Tibial artery (tissue), 4 donors: ENCODE results near the gene KRT84.
"Not testable (repeated sequence)": the region's sequence is repeated elsewhere in the genome, so short reads cannot be mapped to it uniquely, and the experiment has no call there.

ENCODE experiments used
- DNase-seq, 2 donors: peaks; one replicate each; pipeline ENCODE4 v3.0.0-alpha.2; 2019
- H3K27ac ChIP-seq, 2 donors: fragments of 200-600 bp; sonication (generic) in 1 of 2; 1 replicate in 1 of 2; 2 replicates in 1 of 2; pipeline ENCODE4 v1.5.1; 2018 to 2019; ENCODE audit warnings: mild to moderate bottlenecking in 1 of 2
- H3K27me3 ChIP-seq, 2 donors: fragments of 200-600 bp; sonication (generic) in 1 of 2; one replicate each; pipeline versions ENCODE4 v1.5.1 to v1.6.0; 2016 to 2019
- H3K36me3 ChIP-seq, 3 donors: fragments of 200-600 bp; sonication (generic) in 2 of 3; one replicate each; pipeline ENCODE4 v1.5.1; 2016 to 2019; ENCODE audit warnings: mild to moderate bottlenecking in 2 of 3
- H3K4me1 ChIP-seq, 4 donors: fragments of 200-600 bp; sonication (generic) in 2 of 4; 1 replicate in 3 of 4; 2 replicates in 1 of 4; pipeline ENCODE4 v1.5.1; 2016 to 2019
- H3K4me3 ChIP-seq, 2 donors: fragments of 200-600 bp; sonication (generic) in 1 of 2; 1 replicate in 1 of 2; 2 replicates in 1 of 2; pipeline ENCODE4 v1.5.1; 2018 to 2019; ENCODE audit warnings: mild to moderate bottlenecking in 2 of 2
- H3K9me3 ChIP-seq, 3 donors: fragments of 200-600 bp; sonication (generic) in 1 of 3; one replicate each; pipeline ENCODE4 v1.5.1; 2016 to 2019
- intact Hi-C: fragments of 100-400 bp; cut with DNase I; formaldehyde crosslinking; loops from one replicate; pipeline ENCODE4 v1.15.0; 2023; ENCODE audit warnings: low total_unique reads
- TF ChIP-seq, protein P1 (sequence below), 2 experiments: fragments of 200-600 bp in 1 of 2; fragments of 450-650 bp in 1 of 2; IDR thresholded peaks; one replicate each; pipeline ENCODE4 v1.5.1; 2017 to 2019; ENCODE audit warnings: antibody characterized with exemption in 2 of 2, mild to moderate bottlenecking in 1 of 2, moderate library complexity in 1 of 2

The KRT84 gene

DNA sequence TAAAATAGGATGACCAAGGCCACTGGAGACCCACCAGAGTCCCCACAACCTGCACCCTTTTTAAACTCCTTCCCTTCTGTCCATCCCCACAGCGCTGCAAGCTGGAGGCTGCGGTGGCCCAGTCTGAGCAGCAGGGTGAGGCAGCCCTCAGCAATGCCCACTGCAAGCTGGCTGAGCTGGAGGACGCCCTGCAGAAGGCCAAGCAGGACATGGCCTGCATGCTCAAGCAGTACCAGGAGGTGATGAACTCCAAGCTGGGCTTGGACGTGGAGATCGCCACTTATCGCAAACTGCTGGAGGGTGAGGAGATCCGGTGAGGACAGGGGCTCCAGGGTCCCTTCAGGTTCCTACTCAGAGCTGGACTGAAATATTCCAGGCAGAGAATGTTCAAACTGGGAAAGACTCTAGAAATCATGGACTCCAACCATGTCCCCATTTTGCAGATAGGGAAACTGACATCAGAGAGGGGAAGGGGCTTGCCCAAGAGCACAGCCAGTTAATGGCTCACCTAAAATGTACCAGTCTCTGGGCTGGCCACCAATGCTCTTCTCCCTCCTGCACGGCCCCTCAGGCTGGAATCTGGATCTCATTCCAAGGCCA, 35.3 kb downstream of the KRT84 start:
- no peak overlapping the region for H3K4me3 ChIP-seq
- peak in 1 of 2 donors; percentile 33 for DNase-seq
- H3K4me1 ChIP-seq = peaks cover 0 to 28% (median 14%) of the 10 kb centered on the region in 4 donors
- H3K27ac ChIP-seq = no peak overlapping the region
- H3K9me3 ChIP-seq = no peaks in the 10 kb centered on the region
- no peaks in the 10 kb centered on the region for H3K36me3 ChIP-seq
- TF ChIP-seq, protein P1, sequence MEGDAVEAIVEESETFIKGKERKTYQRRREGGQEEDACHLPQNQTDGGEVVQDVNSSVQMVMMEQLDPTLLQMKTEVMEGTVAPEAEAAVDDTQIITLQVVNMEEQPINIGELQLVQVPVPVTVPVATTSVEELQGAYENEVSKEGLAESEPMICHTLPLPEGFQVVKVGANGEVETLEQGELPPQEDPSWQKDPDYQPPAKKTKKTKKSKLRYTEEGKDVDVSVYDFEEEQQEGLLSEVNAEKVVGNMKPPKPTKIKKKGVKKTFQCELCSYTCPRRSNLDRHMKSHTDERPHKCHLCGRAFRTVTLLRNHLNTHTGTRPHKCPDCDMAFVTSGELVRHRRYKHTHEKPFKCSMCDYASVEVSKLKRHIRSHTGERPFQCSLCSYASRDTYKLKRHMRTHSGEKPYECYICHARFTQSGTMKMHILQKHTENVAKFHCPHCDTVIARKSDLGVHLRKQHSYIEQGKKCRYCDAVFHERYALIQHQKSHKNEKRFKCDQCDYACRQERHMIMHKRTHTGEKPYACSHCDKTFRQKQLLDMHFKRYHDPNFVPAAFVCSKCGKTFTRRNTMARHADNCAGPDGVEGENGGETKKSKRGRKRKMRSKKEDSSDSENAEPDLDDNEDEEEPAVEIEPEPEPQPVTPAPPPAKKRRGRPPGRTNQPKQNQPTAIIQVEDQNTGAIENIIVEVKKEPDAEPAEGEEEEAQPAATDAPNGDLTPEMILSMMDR (IDR thresholded peaks at IDR 0.05) = no peak
- no peaks in the 10 kb centered on the region for H3K27me3 ChIP-seq
- intact Hi-C loops = no loop called here

DNA sequence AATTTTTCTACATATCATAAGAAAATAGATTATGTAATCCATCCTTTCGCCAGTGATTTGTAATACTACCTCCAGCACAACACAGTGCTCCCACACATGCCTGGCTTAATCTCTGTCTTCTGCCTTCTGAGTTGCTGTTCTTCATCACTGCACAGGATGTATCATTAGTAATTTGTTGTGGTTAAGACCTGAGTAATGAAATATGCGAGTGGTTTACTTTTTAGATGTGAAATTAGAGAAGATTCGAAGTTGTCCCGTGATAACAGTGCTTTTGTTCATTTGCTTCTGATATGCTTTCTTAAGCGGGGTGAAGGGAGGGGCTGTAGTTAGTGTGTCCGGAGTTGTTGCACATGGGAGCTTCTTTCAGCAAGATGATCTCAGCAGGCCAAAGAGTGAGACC, 36.3 kb downstream of the KRT84 start:
- intact Hi-C loops = no loop called here
- Histone ChIP-seq H3K27ac (no peak overlapping the region), H3K36me3 (no peaks in the 10 kb centered on the region), H3K4me3 (no peak overlapping the region), H3K4me1 (peaks cover 0 to 28% (median 14%) of the 10 kb centered on the region in 4 donors), H3K27me3 (no peaks in the 10 kb centered on the region), H3K9me3 (no peaks in the 10 kb centered on the region)
- peak in 1 of 2 donors; percentile 3 for DNase-seq
- TF ChIP-seq, protein P1 (IDR thresholded peaks at IDR 0.05) = no peak

DNA sequence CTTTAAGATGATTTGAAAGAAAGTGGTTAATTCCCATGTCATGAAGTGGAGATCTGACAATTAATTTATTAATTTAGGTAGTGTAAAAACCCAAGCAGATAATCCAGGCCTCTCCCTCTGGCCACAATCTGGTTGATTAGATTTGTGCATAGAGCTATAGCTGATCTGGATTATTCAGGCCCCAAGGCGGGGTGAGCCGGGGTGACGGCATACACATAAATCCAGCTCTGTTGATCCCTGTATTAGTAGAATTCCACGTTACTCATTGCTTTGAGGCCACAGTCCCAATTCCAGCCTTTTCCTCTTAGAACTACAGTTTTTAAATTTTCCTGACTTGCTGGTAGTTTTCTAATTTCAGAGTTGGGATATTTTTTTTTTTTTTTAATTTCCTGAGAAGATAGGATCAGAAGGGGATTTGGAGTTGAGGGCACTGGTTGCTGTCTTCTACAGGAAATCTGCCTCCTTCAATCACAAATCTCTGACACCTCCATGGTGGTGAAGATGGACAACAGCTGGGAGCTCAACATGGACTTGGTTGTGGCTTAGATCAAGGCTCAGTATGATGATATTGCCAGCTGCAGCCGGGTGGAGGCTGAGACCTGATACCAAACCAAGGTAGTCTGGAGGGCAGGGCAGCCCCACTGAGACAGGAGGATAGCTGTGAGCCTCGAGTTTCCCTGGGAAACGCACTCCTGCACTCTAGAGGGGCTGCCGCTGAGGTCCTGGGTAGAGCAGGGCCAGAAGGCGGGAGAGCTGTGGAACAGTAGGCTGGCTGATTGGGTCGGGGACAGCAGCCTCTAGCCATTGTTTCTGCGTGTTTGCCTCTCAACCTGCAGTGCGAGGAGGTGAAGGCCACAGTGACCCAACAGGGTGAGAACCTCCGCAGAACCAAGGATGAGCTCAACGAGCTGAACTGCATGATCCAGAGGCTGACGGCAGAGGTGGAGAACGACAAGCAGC, 37.6 kb downstream of the KRT84 start:
- peak in 1 of 2 donors; percentile 54 for DNase-seq
- TF ChIP-seq, protein P1 (IDR thresholded peaks at IDR 0.05) = no peak
- H3K4me1 ChIP-seq = peaks cover 0 to 28% (median 14%) of the 10 kb centered on the region in 4 donors
- H3K36me3 ChIP-seq = no peaks in the 10 kb centered on the region
- no peaks in the 10 kb centered on the region for H3K27me3 ChIP-seq
- intact Hi-C loops = no loop called here
- H3K27ac ChIP-seq = no peak overlapping the region
- H3K4me3 ChIP-seq = no peak overlapping the region
- peaks cover 0 to 5% (median 0%) of the 10 kb centered on the region in 3 donors for H3K9me3 ChIP-seq

DNA sequence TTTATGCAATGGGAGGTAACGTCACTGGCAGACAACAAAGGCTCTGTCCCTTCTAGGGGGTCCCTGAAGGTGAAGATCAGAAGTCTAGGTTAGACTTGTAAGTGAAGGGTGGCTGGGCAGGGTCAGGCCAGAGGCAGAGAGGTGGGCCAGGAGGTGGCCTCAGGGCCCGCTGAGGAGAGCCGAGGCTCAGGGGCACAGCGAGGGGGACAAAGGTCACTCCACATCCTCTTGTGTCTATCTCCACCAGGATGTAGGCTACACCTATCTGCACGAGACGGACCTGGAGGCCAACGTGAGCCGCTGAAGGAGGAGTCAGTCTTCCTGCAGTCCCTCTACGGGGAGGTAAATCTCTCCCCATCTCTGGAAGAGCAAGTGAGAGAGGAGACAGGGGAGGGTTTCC, 38.4 kb downstream of the KRT84 start:
- no peaks in the 10 kb centered on the region for H3K36me3 ChIP-seq
- peaks cover 0 to 5% (median 0%) of the 10 kb centered on the region in 3 donors for H3K9me3 ChIP-seq
- TF ChIP-seq, protein P1 (IDR thresholded peaks at IDR 0.05) = no peak
- H3K27ac ChIP-seq = peak overlapping the region in 1 of 2 donors; percentile 14
- H3K4me3 ChIP-seq = no peak overlapping the region
- peak in 1 of 2 donors; percentile 43 for DNase-seq
- no peaks in the 10 kb centered on the region for H3K27me3 ChIP-seq
- H3K4me1 ChIP-seq = peaks cover 0 to 24% (median 14%) of the 10 kb centered on the region in 4 donors
- intact Hi-C loops = no loop called here

DNA sequence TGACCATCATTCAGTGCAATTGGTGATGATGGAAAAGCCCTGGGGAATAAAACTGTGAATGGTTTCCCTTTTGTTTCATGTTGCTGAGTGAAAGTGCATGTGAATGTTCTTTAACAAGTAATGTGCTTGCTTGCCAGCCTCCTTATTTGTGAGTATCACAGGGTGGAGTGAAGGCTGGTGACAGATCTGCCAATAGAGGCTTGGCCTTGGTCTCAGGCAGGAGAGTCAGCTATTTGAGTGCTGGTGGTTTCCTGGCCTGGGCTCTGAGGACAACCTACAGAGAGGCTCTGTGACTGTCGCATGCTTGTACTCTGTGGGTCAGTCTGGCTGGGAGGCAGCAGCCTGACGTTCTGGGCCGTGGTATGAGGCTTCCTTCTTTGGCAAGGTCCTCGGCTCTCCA, 38.9 kb downstream of the KRT84 start:
- H3K9me3 ChIP-seq = peaks cover 0 to 5% (median 0%) of the 10 kb centered on the region in 3 donors
- H3K4me3 ChIP-seq = no peak overlapping the region
- intact Hi-C loops = no loop called here
- DNase-seq = peak; percentile 25 to 67
- TF ChIP-seq, protein P1 (IDR thresholded peaks at IDR 0.05) = no peak
- peak overlapping the region in 1 of 2 donors; percentile 25 for H3K27ac ChIP-seq
- H3K36me3 ChIP-seq = no peaks in the 10 kb centered on the region
- no peaks in the 10 kb centered on the region for H3K27me3 ChIP-seq
- H3K4me1 ChIP-seq = peaks cover 0 to 19% (median 10%) of the 10 kb centered on the region in 4 donors

DNA sequence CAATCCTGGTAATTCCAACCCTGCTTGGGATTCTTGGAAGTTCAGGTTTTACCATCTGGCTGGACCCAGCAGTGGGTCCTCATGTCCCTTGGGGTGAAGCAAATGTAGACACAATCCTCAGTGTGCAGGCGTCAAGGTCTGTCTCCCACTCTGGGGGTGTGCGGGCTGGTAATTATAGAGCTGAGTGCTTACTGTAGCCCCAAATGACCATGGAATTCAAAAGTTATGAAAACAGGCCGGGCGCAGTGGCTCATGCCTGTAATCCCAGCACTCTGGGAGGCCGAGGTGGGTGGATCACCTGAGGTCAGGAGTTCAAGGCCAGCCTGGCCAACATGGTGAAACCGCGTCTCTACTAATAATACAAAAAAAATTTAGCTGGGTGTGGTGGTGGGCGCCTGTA, 40.4 kb downstream of the KRT84 start:
- DNase-seq, intact Hi-C loops, H3K27ac ChIP-seq, H3K36me3 ChIP-seq, H3K4me3 ChIP-seq, H3K9me3 ChIP-seq, H3K27me3 ChIP-seq: not testable (repeated sequence)
- peaks cover 0 to 11% (median 5%) of the 10 kb centered on the region in 4 donors for H3K4me1 ChIP-seq
